Measurements from ENCODE around the gene KLHDC4.
"Not testable (repeated sequence)": the region's sequence is repeated elsewhere in the genome, so short reads cannot be mapped to it uniquely, and the experiment has no call there.

The KLHDC4 gene

DNA sequence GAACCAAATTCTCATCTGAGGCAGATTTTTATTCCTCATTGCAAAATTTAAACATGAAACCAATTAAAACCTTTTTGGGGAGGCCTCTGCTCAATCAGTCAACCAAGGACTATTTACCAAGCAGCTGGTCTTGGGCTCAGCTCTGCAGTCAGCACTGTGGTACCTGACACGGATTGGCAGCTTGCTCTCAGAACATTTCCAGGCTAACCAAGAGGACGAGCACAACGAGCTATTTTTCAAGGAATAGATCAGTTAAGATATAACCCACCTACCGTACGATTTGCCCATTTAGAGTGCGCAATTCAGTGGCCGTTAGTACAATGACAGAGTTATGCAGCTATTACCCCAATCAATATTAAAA lies 26.4 kb upstream of the KLHDC4 start:
- no peak for DNase-seq (ENCODE audit: low read depth)
- TF ChIP-seq, protein P1, sequence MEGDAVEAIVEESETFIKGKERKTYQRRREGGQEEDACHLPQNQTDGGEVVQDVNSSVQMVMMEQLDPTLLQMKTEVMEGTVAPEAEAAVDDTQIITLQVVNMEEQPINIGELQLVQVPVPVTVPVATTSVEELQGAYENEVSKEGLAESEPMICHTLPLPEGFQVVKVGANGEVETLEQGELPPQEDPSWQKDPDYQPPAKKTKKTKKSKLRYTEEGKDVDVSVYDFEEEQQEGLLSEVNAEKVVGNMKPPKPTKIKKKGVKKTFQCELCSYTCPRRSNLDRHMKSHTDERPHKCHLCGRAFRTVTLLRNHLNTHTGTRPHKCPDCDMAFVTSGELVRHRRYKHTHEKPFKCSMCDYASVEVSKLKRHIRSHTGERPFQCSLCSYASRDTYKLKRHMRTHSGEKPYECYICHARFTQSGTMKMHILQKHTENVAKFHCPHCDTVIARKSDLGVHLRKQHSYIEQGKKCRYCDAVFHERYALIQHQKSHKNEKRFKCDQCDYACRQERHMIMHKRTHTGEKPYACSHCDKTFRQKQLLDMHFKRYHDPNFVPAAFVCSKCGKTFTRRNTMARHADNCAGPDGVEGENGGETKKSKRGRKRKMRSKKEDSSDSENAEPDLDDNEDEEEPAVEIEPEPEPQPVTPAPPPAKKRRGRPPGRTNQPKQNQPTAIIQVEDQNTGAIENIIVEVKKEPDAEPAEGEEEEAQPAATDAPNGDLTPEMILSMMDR (IDR thresholded peaks at IDR 0.05; ENCODE audit: low read depth, low read length, missing control alignments) = no peak

DNA sequence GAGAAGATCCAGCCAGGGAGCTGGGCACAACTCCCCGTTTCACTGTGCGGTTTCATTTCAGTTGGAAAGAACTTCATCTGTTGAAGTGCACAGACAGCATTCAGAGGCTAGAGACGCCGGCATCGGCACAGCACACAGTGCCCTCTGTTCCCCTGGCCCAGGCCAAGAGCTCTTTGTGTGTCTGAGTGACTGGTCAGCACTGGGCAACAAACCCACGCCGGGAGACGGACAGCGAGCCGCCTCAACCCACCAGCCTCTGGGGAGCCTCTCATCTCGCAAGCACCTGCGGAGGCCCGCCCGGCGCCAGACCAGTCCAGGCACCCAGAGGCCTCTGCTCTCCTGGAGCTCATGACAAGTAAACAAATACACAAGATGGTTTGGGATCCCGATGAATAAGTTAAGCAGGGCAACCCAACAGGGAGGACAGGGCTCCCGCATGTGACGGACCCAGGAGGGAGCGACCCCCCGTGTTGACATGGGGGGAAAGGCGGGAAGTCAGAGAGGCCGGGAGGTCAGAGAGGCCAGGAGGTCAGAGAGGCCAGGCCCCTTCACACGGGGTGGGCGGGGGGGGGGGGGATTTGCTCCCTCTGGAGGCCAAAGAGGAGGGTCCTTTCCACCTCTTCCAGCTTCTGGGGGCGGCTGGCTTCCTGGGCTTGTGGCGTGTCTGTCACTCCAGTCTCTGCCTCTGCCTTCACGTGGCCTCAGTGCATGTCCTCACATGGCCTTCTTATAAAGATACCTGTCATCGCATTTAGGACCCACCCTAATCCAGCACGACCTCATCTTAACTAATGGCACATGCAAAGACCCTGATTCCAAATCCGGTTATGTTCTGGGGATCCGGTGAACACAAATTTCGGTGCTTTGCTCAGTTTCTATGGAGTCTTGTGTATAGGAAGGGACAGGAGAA lies 25.8 kb upstream of the KLHDC4 start:
- no peak overlapping the region for H3K4me3 ChIP-seq (ENCODE audit: low read depth, low read length)
- DNase-seq (ENCODE audit: low read depth) = no peak
- TF ChIP-seq, protein P1 (IDR thresholded peaks at IDR 0.05; ENCODE audit: low read depth, low read length, missing control alignments) = no peak

More for the DNA sequence above, 26.4 kb upstream of the KLHDC4 start:
- no peak overlapping the region for H3K4me3 ChIP-seq (ENCODE audit: low read depth, low read length)

DNA sequence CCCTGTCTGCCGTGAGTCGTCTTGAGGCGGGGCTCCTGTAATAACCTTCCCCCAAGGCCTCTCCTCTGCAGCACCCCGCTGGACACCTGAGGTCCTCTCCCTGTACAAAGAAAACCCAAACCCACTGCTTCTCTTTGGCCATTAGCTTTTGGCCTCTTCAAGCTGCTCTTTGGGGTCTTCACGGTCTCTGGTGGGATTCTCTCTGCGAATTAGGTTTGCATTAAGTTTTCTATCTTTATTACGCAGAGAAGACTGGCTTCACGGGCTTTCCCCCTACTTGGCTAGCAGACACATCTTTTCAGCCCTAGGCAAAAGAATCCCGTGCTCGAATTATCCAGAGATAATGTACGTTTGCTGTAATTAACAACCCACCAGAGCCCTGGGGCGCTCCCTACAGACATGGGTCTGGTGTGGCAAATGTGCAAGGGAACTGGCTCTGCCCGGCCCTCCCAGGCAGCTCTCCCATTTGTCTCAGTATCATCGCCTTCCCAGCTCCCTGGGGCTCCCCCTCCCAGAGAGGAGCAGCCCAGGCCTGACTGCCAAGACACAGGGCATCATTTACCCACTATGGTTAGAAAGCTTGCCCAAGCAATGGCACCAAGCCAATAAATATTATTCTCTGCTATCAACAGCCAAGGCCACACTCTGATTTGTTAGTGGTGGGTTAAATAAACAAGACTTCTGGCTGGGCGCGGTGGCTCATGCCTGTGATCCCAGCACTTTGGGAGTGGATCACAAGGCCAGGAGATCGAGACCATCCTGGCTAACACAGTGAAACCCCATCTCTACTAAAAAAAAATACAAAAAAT lies 24.7 kb upstream of the KLHDC4 start:
- TF ChIP-seq, protein P1 (IDR thresholded peaks at IDR 0.05; ENCODE audit: low read depth, low read length, missing control alignments) = no peak

DNA sequence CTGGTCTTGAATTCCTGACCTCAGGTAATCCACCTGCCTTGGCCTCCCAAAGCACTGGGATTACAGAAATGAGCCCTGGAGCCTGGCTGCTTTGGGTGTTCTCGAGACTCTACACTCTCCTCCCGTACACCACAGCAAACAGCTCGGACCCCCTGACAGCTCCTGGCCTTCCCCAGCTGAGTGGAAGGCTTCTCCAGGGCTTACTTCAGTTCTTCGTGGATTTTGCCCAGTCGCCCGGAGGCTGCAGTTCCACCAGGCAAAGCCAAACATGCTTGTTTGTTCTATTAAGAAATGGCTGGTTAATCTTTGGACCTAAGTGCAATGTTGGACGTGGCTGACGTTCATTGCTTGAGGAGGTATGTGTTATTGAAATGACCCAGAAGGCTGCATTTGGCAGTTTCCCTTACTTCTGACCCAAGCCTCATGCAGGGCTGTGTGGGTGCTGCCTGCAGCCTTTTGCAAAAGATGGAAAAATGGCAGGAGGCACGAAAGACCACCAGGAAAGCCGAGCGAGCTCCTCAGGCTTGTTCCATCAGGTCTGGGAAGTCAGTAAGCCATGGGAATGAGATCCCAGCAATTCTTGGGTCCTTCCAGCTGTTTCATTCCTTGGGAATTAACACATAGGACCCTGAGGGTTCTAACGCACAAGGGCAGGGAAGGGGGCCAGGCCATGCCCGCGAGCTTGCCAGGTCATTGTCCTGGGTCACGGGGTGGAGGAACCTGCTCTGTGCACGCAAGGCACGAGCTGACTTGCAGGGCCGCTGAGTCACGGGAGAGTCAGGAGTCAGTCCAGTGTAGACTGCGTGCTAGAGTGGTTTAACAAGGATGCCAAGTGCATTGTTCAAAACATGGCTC lies 23.9 kb upstream of the KLHDC4 start:
- no peak for DNase-seq (ENCODE audit: low read depth)
- TF ChIP-seq, protein P1 (IDR thresholded peaks at IDR 0.05; ENCODE audit: low read depth, low read length, missing control alignments) = no peak
- no peak overlapping the region for H3K4me3 ChIP-seq (ENCODE audit: low read depth, low read length)

More for the DNA sequence above, 24.7 kb upstream of the KLHDC4 start:
- no peak for DNase-seq (ENCODE audit: low read depth)
- H3K4me3 ChIP-seq (ENCODE audit: low read depth, low read length) = no peak overlapping the region

DNA sequence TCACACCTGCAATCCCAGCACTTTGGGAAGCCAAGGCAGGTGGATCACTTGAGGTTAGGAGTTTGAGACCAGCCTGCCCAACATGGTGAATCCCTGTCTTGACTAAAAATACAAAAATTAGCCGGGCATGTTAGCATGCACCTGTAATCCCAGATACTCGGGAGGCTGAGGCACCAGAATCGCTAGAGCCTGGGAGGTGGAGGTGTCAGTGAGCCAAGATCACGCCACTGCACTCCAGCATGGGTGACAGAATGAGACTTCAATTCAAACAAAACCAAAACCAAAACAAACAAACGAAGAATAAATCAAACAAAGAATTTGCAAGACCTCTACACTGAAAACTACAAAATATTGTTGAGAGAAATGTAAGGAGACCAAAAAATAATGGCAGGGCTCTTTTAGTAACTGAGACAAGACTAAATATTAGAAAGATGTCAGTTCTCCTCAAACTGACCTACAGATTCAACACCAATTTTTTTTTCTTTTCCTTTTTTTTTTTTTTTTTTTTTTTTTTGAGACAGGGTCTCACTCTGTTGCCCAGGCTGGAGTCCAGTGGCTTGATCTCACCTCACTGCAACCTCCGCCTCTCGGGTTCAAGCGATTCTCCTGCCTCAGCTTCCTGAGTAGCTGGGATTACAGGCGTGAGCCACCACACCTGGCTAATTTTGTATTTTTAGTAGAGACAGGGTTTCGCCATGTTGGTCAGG lies 23.1 kb upstream of the KLHDC4 start:
- not testable (repeated sequence) for H3K4me3 ChIP-seq (ENCODE audit: low read depth, low read length)

GRCh38 chr16:87787451-87788091 lies 21.8 kb upstream of the KLHDC4 start:
- DNase-seq (ENCODE audit: low read depth); H3K4me3 ChIP-seq (ENCODE audit: low read depth, low read length): not testable (repeated sequence)

More for the DNA sequence above, 23.1 kb upstream of the KLHDC4 start:
- DNase-seq (ENCODE audit: low read depth) = not testable (repeated sequence)

- DNase-seq (ENCODE audit: low read depth) = no peak
- no peak overlapping the region for H3K4me3 ChIP-seq (ENCODE audit: low read depth, low read length)
- TF ChIP-seq, protein P1 (IDR thresholded peaks at IDR 0.05; ENCODE audit: low read depth, low read length, missing control alignments) = no peak
These were observed 19.0 kb upstream of the KLHDC4 start for GRCh38 chr16:87784812-87785211.
